Osteoblast (primary cell): ENCODE results near the gene B3GNT3. TPM values are rescaled to one million over a fixed set of nuclear protein-coding genes. Genes with fewer than 3 reads are reported as not detected.
"Not testable (repeated sequence)": the region's sequence is repeated elsewhere in the genome, so short reads cannot be mapped to it uniquely, and the experiment has no call there.

Experiments used
- DNase-seq: peaks from one replicate; pipeline ENCODE4 v3.0.0; 2011; ENCODE audit warnings: low spot score, mixed read lengths; ENCODE audit not compliant: insufficient read length; ENCODE audit errors: missing footprints
- H2AFZ ChIP-seq: 2 replicates; pipeline ENCODE4 v1.6.0; 2011; ENCODE audit warnings: mild to moderate bottlenecking, low read length
- H3K27ac ChIP-seq: 2 replicates; pipeline ENCODE4 v1.5.1; 2011; ENCODE audit warnings: mild to moderate bottlenecking, low read depth, low read length, moderate library complexity
- H3K27me3 ChIP-seq: 2 replicates; pipeline ENCODE4 v1.6.0; 2012; ENCODE audit warnings: mild to moderate bottlenecking, control low read depth, inconsistent platforms, low read length, moderate library complexity; ENCODE audit not compliant: insufficient read depth
- H3K36me3 ChIP-seq: 2 replicates; pipeline ENCODE4 v1.5.1; 2011; ENCODE audit warnings: mild to moderate bottlenecking, low read length, control low read depth, moderate library complexity; ENCODE audit not compliant: insufficient read depth
- H3K4me1 ChIP-seq: 2 replicates; pipeline ENCODE4 v1.5.1; 2011; ENCODE audit warnings: mild to moderate bottlenecking, low read length, control low read depth, moderate library complexity; ENCODE audit not compliant: insufficient read depth
- H3K4me2 ChIP-seq: 2 replicates; pipeline ENCODE4 v1.6.0; 2011; ENCODE audit warnings: mild to moderate bottlenecking, low read length; ENCODE audit not compliant: insufficient read depth
- H3K4me3 ChIP-seq: fragments of 200-600 bp; sonication (generic); 3 replicates; pipeline ENCODE4 v1.5.1; 2012; ENCODE audit warnings: mild to moderate bottlenecking, low read length, inconsistent platforms; ENCODE audit not compliant: insufficient read depth
- H3K79me2 ChIP-seq: 2 replicates; pipeline ENCODE4 v1.6.0; 2012; ENCODE audit warnings: mild to moderate bottlenecking, low read length, control low read depth, inconsistent platforms; ENCODE audit not compliant: insufficient read depth
- H3K9me3 ChIP-seq: 2 replicates; pipeline ENCODE4 v1.5.1; 2011; ENCODE audit warnings: low read depth, low read length, control low read depth
- H4K20me1 ChIP-seq: 2 replicates; pipeline ENCODE4 v1.6.0; 2012; ENCODE audit warnings: mild to moderate bottlenecking, low read length, control low read depth; ENCODE audit not compliant: insufficient read depth
- total RNA-seq: library from RNA; depleted of rRNA; stranded (reverse); fragments of >200 nt; gene quantifications from 2 replicates; pipeline ENCODE4 v1.2.3, GENCODE V29; 2012
- TF ChIP-seq, protein P1 (sequence below): IDR thresholded peaks from 2 replicates; pipeline ENCODE4 v1.5.1; 2011; ENCODE audit warnings: mild to moderate bottlenecking, low read depth, low read length, moderate library complexity; ENCODE audit errors: extremely low read depth

B3GNT3 gene
- total RNA-seq, 1 donor = not detected

GRCh38 chr19:17775991-17776803 lies 18.7 kb upstream of the B3GNT3 start:
- Histone ChIP-seq H3K4me2 (no peak overlapping the region), H3K79me2 (no peaks in the 10 kb centered on the region), H4K20me1 (no peaks in the 10 kb centered on the region), H3K4me3 (no peak overlapping the region), H3K36me3 (no peaks in the 10 kb centered on the region), H3K27me3 (no peaks in the 10 kb centered on the region), H3K9me3 (no peaks in the 10 kb centered on the region), H2AFZ (no peak overlapping the region), H3K4me1 (peaks cover 5% of the 10 kb centered on the region), H3K27ac (no peak overlapping the region)
- peak; percentile 78 for DNase-seq
- TF ChIP-seq, protein P1, sequence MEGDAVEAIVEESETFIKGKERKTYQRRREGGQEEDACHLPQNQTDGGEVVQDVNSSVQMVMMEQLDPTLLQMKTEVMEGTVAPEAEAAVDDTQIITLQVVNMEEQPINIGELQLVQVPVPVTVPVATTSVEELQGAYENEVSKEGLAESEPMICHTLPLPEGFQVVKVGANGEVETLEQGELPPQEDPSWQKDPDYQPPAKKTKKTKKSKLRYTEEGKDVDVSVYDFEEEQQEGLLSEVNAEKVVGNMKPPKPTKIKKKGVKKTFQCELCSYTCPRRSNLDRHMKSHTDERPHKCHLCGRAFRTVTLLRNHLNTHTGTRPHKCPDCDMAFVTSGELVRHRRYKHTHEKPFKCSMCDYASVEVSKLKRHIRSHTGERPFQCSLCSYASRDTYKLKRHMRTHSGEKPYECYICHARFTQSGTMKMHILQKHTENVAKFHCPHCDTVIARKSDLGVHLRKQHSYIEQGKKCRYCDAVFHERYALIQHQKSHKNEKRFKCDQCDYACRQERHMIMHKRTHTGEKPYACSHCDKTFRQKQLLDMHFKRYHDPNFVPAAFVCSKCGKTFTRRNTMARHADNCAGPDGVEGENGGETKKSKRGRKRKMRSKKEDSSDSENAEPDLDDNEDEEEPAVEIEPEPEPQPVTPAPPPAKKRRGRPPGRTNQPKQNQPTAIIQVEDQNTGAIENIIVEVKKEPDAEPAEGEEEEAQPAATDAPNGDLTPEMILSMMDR = no peak

- H3K4me2 ChIP-seq, H3K9me3 ChIP-seq, H3K36me3 ChIP-seq, H3K79me2 ChIP-seq, H2AFZ ChIP-seq, H3K27ac ChIP-seq, H3K4me3 ChIP-seq, H4K20me1 ChIP-seq, H3K27me3 ChIP-seq, DNase-seq, H3K4me1 ChIP-seq: not testable (repeated sequence)
Measured at GRCh38 chr19:17777840-17778239, 17.1 kb upstream of the B3GNT3 start.

DNA sequence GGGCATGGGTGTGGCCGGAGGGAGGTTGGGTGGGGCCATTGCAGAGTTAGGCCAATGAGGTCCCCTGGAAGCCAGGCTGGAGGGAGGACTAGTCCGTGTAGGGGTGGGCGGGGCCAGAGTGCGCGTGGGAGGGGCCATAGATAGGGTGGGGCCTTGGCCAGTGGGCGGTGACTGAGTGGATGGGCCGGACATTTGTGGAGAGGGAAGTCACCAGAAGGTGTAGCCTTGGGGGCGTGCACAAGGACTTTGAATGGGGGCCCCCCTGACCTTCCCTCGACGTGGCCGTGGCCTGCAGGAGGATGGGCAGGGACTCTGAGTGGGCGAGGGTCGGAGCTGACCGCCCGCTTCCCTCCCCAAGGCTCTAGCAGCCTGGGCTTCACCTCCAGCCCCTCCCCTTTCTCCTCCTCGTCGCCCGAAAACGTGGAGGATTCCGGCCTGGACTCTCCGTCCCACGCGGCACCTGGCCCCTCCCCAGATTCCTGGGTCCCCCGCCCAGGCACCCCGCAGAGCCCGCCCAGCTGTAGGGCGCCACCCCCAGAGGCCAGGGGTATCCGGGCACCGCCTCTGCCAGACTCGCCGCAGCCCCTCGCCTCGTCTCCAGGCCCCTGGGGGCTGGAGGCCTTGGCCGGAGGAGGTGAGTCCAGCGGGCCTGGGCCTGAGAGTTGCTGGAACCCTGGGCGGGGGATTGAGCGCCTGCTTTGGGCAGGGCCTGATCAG lies 16.5 kb upstream of the B3GNT3 start:
- no peak overlapping the region for H3K4me3 ChIP-seq

GRCh38 chr19:17778968-17779929 lies 15.7 kb upstream of the B3GNT3 start:
- Histone ChIP-seq H4K20me1 (no peaks in the 10 kb centered on the region), H3K27ac (no peak overlapping the region), H3K9me3 (no peaks in the 10 kb centered on the region), H3K4me2 (peak overlapping the region; percentile 36), H3K36me3 (no peaks in the 10 kb centered on the region), H2AFZ (peak overlapping the region; percentile 72), H3K4me1 (peaks cover 5% of the 10 kb centered on the region), H3K79me2 (no peaks in the 10 kb centered on the region), H3K27me3 (no peaks in the 10 kb centered on the region), H3K4me3 (peak overlapping the region; percentile 7)
- TF ChIP-seq, protein P1 = no peak
- no peak for DNase-seq

More for the DNA sequence above, 16.5 kb upstream of the B3GNT3 start:
- Histone ChIP-seq H4K20me1 (no peaks in the 10 kb centered on the region), H2AFZ (no peak overlapping the region), H3K4me1 (peaks cover 5% of the 10 kb centered on the region), H3K36me3 (no peaks in the 10 kb centered on the region), H3K4me2 (peak overlapping the region; percentile 36), H3K9me3 (no peaks in the 10 kb centered on the region), H3K79me2 (no peaks in the 10 kb centered on the region), H3K27ac (no peak overlapping the region), H3K27me3 (no peaks in the 10 kb centered on the region)
- peak; percentile 85 for DNase-seq
- TF ChIP-seq, protein P1 = no peak
